OCI-LY1 (cell line): ENCODE data around the gene RC3H1.

Source experiments
- EZH2 ChIP-seq: fragments of 200-600 bp; sonication (generic), shearing (Covaris generic); IDR thresholded peaks from 2 replicates; pipeline ENCODE4 v1.8.0; 2017; ENCODE audit warnings: borderline replicate concordance, mixed run types, mild to moderate bottlenecking, antibody characterized with exemption, low read length, moderate library complexity, mixed read lengths
- TF ChIP-seq, protein P1 (sequence below): fragments of 200-600 bp; sonication (generic), shearing (Covaris generic); IDR thresholded peaks from 2 replicates; pipeline ENCODE4 v1.5.1; 2017; ENCODE audit warnings: mild to moderate bottlenecking, antibody characterized with exemption, low read length, moderate library complexity, mixed read lengths

DNA sequence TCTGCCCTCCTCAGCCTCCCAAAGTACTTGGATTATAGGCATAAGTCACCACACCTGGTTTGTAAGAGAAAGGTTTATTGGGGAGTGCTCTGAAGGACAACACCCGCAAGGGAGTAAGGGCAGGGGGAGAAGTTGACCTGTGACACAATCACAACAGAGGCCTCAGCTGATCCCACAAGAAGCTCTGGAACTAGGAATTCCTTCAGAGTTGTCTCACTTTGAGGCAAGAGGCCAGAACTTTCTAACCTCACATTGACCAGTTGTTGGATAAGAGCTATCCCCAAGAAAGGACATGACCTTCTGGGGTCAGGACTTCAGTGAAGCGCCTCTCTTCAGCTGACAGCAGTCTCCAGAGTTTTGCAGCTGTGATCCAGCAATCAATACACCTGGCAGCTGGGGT is 27.4 kb upstream of the RC3H1 start:
- TF ChIP-seq, protein P1, sequence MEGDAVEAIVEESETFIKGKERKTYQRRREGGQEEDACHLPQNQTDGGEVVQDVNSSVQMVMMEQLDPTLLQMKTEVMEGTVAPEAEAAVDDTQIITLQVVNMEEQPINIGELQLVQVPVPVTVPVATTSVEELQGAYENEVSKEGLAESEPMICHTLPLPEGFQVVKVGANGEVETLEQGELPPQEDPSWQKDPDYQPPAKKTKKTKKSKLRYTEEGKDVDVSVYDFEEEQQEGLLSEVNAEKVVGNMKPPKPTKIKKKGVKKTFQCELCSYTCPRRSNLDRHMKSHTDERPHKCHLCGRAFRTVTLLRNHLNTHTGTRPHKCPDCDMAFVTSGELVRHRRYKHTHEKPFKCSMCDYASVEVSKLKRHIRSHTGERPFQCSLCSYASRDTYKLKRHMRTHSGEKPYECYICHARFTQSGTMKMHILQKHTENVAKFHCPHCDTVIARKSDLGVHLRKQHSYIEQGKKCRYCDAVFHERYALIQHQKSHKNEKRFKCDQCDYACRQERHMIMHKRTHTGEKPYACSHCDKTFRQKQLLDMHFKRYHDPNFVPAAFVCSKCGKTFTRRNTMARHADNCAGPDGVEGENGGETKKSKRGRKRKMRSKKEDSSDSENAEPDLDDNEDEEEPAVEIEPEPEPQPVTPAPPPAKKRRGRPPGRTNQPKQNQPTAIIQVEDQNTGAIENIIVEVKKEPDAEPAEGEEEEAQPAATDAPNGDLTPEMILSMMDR: no peak
- TF ChIP-seq EZH2: no peak
